GM12892 (cell line): Measurements from ENCODE around the gene SECTM1.

ENCODE experiments used
- DNase-seq: peaks from one replicate; pipeline ENCODE4 v3.0.0; 2011; ENCODE audit not compliant: insufficient read length
- FAIRE-seq: peaks from 2 replicates; lab custom pipeline; 2011; peaks lifted over from hg19 to GRCh38; lab: Jason Lieb, UNC
- POLR2A ChIP-seq: IDR thresholded peaks from 2 replicates; pipeline ENCODE4 v1.6.1; 2011; ENCODE audit warnings: low read depth, low read length, control low read depth
- POLR2AphosphoS5 ChIP-seq: IDR thresholded peaks from 2 replicates; pipeline ENCODE4 v1.6.1; 2011; ENCODE audit warnings: low read depth, low read length, control low read depth
- TAF1 ChIP-seq: IDR thresholded peaks from 2 replicates; pipeline ENCODE4 v1.6.1; 2011; ENCODE audit warnings: low read depth, mild to moderate bottlenecking, control low read depth, low read length, borderline replicate concordance

The SECTM1 gene

DNA sequence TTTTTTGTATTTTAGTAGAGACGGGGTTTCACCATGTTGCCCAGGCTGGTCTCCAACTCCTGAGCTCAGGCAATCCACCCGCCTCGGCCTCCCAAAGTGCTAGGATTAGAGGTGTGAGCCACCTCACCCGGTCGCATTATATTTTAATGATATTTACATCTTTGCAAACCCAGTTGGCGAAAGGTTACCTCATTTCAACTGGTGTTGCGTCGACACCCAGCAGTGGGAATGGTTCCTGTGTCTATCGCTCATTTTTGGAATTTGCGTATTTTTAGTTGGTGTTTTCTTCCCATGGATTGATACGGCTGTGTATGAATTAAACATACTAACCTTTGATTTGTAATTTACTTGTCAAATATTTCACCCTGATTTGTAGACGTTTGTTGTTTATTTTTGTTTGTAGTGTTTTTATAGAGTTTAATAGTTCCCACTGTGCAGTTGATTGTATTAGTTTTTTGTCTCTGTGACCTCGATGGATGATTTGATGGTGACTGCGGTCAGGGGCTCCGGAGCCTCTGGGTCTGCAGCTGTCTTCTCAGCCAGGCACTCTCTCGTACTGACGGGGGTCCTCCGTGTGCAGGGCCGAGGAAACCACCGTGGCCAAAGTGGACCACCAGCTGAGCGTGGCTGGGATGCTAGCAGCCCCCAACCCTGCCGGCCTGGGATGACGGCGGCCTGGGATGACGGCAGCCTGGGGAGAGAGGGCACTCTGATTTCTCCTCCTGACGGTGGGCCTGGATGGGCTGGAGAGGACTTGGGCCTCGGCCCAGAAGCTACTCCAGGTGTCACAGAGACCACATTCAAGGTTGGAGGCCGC is 20.2 kb downstream of the SECTM1 start:
- FAIRE-seq = no peak
- DNase-seq = no peak
- TF ChIP-seq TAF1 = no peak
- TF ChIP-seq POLR2AphosphoS5 = no peak
- TF ChIP-seq POLR2A = no peak

DNA sequence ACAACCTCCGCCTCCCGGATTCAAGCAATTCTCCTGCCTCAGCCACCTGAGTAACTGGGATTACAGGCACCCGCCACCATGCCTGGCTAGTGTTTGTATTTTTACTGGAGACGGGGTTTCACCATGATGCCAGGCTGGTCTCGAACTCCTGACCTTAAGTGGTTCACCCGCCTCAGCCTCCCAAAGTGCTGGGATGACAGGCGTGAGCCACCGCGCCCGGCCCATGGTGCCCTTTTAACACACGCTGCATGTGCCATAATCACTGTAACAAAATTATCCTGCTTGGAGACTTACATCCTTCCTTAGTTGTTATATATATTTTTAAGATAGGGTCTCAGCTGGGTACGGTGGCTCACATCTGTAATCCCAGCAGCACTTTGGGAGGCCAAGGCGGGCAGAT is 21.6 kb downstream of the SECTM1 start:
- no peak for TF ChIP-seq POLR2AphosphoS5
- TF ChIP-seq TAF1 = no peak
- TF ChIP-seq POLR2A = no peak
- DNase-seq (no peak), FAIRE-seq (no peak)

DNA sequence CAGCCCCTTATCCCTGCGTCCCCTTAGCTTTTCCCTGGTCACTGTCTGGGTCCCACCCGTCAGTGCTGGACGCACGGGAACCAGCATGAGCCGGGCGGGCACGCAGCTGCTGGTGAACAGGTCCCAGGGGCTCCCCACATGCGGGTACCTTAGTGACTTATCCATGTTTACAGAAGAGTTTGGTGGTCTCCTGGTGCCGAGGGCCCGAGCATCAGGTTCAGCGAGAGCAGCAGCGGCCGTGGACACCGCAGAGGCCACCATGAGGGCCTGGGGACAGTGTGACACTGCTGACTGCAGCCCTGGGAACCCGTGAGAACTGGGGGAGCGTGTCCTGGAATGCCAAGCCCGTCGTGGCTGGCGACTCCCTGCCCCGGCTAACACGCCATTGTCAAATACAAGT is 22.7 kb downstream of the SECTM1 start:
- TF ChIP-seq POLR2AphosphoS5 (no peak), TAF1 (no peak), POLR2A (no peak)
- FAIRE-seq (no peak), DNase-seq (no peak)

DNA sequence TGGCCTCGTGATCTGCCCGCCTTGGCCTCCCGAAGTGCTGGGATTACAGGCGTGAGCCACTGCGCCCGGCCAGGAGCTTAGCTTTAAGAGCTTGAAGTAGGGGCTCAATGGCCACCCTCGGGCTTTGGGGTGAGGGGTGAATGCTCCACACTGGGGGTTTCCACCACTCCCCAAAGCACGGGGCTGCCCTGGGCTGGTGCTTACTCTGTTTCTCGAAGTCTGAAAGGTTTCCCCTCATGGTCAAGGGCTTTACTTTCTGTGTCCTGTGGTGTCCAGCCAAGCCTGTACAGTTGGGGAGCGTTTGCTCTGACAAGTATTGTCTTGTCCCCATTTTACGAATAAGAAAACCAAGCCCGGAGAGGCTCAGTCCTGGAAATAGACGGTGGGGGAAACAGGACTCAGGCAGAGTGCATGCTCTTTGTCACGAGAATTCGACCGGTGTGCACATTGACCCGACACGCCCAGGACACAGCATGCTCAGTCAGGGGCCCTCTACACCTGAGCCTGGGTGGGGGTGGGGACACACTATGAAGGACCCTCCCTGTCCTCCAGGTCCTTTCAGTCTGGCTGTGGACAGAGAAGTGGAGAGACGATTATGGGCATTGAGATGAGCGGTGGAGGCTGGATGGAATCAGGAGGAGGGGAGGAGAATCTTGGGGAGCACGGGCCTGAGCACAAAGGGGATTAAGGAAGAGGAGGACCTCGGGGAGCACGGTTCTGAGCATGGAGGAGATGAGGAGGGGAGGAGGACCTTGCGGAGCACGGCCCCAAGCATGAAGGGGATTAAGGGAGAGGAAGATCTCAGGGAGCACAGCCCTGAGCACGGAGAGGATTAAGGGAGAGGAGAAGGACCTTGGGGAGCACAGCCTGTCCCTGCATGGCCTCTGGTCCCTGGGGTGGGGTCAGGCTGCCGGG is 23.7 kb downstream of the SECTM1 start:
- no peak for FAIRE-seq
- DNase-seq = no peak
- TF ChIP-seq POLR2AphosphoS5 = no peak
- no peak for TF ChIP-seq TAF1
- no peak for TF ChIP-seq POLR2A

DNA sequence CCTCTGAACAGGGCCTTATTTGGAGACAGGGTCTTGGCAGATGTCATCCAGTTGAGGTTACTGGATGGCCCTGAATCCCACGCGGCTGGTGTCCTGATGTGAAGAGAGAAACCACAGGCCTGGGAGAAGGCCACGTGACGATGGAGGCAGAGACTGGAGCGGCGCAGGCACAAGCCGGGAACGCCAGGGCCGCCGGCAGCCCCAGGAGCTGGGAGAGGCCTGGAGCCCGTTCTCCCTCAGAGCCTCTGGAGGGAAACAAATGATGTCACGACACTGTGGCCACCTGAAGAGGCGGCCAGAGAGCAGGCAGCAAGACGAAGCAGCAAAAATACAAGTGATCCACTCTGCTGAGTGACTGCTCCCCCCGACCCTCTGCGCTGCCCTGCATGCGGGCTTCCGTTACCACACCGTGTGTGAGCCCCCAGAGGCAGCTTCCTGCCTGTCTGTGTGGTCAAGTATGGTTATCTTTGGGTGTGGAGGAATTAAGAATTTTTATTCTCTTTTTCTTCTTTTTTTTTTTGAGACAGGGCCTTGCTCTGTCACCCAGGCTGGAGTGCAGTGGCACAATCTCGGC is 27.8 kb downstream of the SECTM1 start:
- DNase-seq (no peak), FAIRE-seq (no peak)
- no peak for TF ChIP-seq POLR2A
- no peak for TF ChIP-seq POLR2AphosphoS5
- TF ChIP-seq TAF1 = no peak

DNA sequence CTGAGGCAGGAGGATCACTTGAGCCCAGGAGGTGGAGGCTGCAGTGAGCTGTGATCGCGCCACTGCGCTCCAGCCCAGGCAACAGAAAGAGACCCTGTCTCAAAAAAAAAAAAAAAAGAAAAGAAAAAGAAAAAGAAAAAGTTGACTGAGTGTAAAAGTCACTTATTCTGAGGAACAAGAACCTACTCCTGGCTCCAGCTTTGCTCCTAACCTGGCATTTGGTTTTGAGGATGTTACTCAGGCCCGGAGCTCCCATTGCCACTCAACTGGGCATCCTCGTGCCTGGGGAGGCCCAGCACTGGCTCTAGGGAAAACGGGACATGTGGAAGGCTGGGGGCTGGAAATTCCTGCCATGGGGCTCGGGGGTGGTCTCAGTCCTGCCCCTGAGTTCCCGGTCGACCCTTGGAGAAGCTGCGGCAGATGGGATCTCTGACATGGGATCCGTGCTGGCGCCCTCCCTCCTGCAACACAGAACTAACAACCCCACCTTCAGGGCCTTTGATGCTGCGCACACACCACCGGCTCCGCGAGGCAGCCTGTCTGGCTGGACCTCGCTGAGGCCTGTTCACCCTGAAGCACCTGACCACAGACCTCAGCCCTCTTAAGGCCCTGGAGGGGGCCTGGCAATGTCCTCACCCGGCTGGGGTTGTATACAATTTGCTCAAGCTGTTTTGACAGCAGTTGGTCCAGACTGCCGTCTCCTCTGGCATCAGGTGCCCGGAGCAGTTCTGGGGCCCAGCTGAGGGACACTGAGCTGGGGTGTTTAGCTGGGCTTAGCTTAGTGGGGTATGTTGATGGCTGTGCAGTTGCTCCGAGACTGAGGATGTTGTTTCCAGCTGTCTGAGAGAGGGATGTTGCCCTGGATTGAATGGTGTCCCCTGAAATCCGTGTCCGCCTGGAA is 28.5 kb downstream of the SECTM1 start:
- no peak for DNase-seq
- no peak for FAIRE-seq
- TF ChIP-seq POLR2A (no peak), POLR2AphosphoS5 (no peak), TAF1 (no peak)

DNA sequence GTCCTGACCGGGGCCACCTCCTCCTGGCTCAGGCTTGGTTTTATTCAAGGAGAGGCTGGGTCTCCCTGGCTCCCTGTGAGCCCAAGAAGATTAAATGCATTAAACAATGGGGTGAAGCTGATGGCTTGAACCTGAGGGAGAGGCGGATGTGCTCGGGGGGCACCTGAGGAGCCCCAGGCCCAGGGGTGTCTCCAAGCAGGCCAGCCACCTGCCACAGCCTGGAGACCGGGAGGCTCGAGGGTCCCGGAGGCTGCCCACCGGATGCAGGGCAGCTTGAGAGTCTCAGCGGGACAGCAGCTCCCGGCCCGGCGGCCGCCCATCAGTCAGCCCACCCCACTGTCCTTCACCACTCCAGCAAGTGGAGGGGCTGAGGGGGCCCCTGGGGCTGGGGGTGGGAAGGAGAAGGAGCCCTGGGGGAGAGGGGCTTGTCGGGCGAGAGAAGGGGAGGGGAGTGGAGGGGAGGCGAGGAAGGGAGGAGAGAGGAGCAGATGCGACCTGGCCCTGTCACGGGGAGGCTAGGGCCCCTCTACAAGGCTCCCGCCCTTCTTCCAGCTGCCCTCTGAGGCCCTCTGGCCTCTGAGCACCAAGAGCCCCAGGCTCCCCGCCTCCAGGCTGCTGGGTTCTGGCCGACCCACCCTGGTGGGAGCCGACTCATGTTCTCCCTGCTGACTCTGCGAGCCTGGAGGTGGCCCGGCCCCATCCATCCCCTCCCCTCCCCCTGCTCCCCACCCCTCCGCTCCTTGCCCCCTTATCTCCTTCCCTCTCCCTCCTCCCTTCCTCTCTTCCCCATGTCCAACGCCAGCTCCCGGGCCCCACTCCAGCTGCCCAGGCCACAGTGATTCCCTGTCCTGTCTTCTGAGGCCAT is 29.4 kb downstream of the SECTM1 start:
- no peak for TF ChIP-seq TAF1
- no peak for TF ChIP-seq POLR2AphosphoS5
- DNase-seq = no peak
- no peak for FAIRE-seq

DNA sequence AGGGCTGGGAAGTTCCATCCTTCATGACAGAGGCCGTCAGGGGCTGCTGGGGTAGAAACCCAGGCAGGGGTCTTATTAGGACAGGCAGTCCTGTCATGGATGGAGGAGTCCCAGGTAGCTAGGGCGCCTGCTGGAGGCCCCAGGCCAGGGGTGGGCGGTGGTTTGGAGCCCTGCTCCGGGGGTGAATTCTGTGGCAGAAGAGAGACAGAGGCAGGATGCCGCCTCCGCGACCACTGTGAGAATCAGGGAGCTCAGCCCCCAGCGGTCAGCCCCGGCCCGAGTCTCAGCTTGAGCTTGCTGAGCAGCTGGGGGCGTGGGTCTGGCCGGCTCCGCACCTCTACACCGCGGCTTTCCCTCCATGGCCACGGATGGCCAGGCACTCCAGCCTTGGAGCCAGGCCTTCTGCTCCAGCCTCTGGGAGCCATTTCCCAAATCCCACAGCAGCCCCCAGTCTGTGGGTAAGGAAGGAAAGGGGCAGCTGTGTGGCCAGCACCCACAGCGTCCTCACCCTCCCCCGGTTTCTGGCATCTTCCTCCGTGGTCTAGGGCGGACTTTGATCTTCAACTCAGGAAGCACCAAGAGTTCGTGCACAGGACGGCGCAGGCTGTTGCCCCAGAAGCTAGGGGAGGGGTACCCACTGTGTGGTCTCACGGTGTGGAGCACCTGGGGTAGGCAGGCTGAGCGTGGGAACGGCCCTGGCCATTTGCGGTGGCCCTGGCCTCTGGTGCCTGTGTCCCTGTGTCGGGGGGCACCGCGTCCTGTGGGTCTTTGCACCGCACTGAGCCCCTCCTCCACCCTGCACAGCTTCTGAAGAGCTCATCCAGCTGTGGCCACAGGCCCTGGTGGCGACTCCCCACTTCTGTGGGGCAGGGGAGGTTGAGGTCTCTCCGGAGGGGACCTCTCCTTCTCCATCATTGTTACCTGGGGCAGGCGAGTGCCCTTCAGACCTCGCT is 30.3 kb downstream of the SECTM1 start:
- TF ChIP-seq POLR2A (no peak), POLR2AphosphoS5 (no peak), TAF1 (no peak)
- FAIRE-seq (no peak), DNase-seq (no peak)

DNA sequence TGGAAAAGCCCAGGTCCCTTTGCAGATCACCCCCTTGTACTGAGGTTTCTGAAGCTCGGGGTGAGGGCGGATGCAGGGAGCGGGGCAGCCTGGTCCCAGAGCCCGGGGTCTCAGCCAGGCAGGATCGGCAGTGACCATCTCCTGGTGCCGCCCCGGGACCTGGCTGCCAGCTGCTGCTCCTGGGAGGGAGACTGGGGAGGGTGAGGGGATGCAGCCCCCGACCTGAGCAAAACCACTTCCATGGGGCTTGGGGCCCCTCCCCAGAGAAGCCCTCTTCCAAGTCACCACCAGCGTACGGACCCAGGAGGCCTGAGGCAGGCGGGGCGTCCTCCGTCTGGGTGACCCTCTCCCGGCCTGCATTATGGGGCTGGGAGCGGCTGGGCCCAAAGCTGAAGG is 31.0 kb downstream of the SECTM1 start:
- FAIRE-seq (no peak), DNase-seq (no peak)
- TF ChIP-seq POLR2AphosphoS5 (no peak), POLR2A (no peak), TAF1 (no peak)
